Common myeloid progenitor, CD34-positive (primary cell): ENCODE data around the gene KLHL5.

ENCODE experiments used
- CTCF ChIA-PET: fragments of 350-600 bp; sonication (Branson Sonifier 250); formaldehyde crosslinking; loops from one replicate; lab custom pipeline; 2021; ENCODE audit warnings: antibody characterized with exemption; lab: Charles Lee
- POLR2A ChIA-PET: fragments of 350-600 bp; sonication (Branson Sonifier 250); formaldehyde crosslinking; loops from one replicate; lab custom pipeline; 2021; ENCODE audit warnings: antibody characterized with exemption; lab: Charles Lee
- DNase-seq, 3 donors: peaks; one replicate each; pipeline versions ENCODE4 v3.0.0 to v3.0.0-alpha.2; 2013
- H3K27ac ChIP-seq, 2 experiments: 1 replicate in 1 of 2; 2 replicates in 1 of 2; pipeline ENCODE4 v1.7.0; 2013; ENCODE audit warnings: inconsistent platforms in 2 of 2, low read length in 2 of 2, mild to moderate bottlenecking in 2 of 2, low read depth in 1 of 2, moderate library complexity in 1 of 2; ENCODE audit not compliant: severe bottlenecking in 2 of 2, insufficient read depth in 1 of 2, poor library complexity in 1 of 2
- H3K27me3 ChIP-seq, 5 experiments: replicated peaks in 2 of 5; 1 replicate in 3 of 5; 2 replicates in 2 of 5; pipeline versions ENCODE4 v1.6.1 to v1.7.0; 2013; ENCODE audit warnings: low read length in 4 of 5, mild to moderate bottlenecking in 2 of 5, moderate library complexity in 2 of 5, inconsistent platforms in 1 of 5; ENCODE audit not compliant: insufficient read depth in 5 of 5, control insufficient read depth in 4 of 5
- H3K36me3 ChIP-seq, 4 experiments: 1 replicate in 2 of 4; 2 replicates in 2 of 4; pipeline versions ENCODE4 v1.6.1 to v1.7.0; 2013; ENCODE audit warnings: low read length in 3 of 4, control low read depth in 1 of 4, mild to moderate bottlenecking in 1 of 4; ENCODE audit not compliant: control insufficient read depth in 4 of 4, insufficient read depth in 4 of 4
- H3K4me1 ChIP-seq, 4 experiments: 1 replicate in 3 of 4; 2 replicates in 1 of 4; pipeline versions ENCODE4 v1.6.1 to v1.7.1; 2013; ENCODE audit warnings: low read length in 3 of 4, mild to moderate bottlenecking in 3 of 4, control low read depth in 1 of 4, inconsistent platforms in 1 of 4, moderate library complexity in 1 of 4; ENCODE audit not compliant: control insufficient read depth in 4 of 4, insufficient read depth in 4 of 4; ENCODE audit errors: control extremely low read depth in 1 of 4
- H3K4me3 ChIP-seq, 7 experiments: 1 replicate in 4 of 7; 2 replicates in 3 of 7; pipeline versions ENCODE4 v1.5.1 to v1.7.0; 2013; ENCODE audit warnings: mild to moderate bottlenecking in 7 of 7, low read length in 6 of 7, moderate library complexity in 6 of 7, inconsistent platforms in 2 of 7, low read depth in 2 of 7, control low read depth in 1 of 7; ENCODE audit not compliant: insufficient read depth in 4 of 7, control insufficient read depth in 1 of 7; ENCODE audit errors: extremely low read depth in 1 of 7
- H3K9me3 ChIP-seq, 5 experiments: 1 replicate in 4 of 5; 2 replicates in 1 of 5; pipeline versions ENCODE4 v1.6.1 to v1.7.1; 2013; ENCODE audit warnings: low read length in 4 of 5, mild to moderate bottlenecking in 2 of 5, inconsistent platforms in 1 of 5, low read depth in 1 of 5, moderate library complexity in 1 of 5; ENCODE audit not compliant: control insufficient read depth in 4 of 5, insufficient read depth in 2 of 5; ENCODE audit errors: control extremely low read depth in 1 of 5
- WGBS: methylation state at CpG from one replicate; pipeline ENCODE4 v1.1.5; 2013; ENCODE audit not compliant: insufficient coverage; 5-methylcytosine and 5-hydroxymethylcytosine counted together

The KLHL5 gene

DNA sequence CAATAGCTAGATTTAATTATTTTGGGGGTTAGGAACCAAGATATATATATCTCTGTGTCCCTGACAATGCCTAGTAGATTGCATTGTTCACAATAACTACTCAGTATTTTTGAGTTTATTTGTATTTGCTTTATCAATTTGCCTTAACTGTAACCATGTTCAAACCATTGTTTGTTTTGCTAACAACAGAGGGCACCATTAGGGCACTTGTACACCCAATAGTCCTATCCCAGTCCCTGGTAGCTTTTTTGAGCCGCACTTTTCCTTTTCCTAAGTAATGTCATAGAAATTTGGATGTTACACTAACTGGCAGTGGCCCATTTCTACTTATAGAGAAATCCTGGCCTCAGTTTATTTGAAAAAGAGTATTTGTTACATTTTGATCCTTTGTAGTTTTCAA, 575 bp upstream of the KLHL5 start:
- no peaks in the 10 kb centered on the region for H3K4me1 ChIP-seq
- no peak overlapping the region for H3K4me3 ChIP-seq
- no peak overlapping the region for H3K27ac ChIP-seq
- WGBS = no CpG with 5 or more reads among the region's 1 CpG
- ChIA-PET POLR2A (no interaction called here), CTCF (interaction anchor here (1.0 to 2.4 kb wide), 3 partner anchors 10 to 160 kb away, joined by 3 to 9 read pairs (median 4); no protein-coding TSS in a partner anchor)
- peaks cover 0 to 4% (median 0%) of the 10 kb centered on the region in 4 experiments for H3K36me3 ChIP-seq
- H3K27me3 ChIP-seq = no peaks in the 10 kb centered on the region
- H3K9me3 ChIP-seq = no peaks in the 10 kb centered on the region
- no peak for DNase-seq

GRCh38 chr4:39062770-39063097, 702 bp downstream of the KLHL5 start:
- no peak for DNase-seq
- H3K4me1 ChIP-seq = no peaks in the 10 kb centered on the region
- no peak overlapping the region for H3K27ac ChIP-seq
- H3K4me3 ChIP-seq = no peak overlapping the region
- H3K9me3 ChIP-seq = no peaks in the 10 kb centered on the region
- WGBS = 100% methylated on average over 3 of the region's 4 CpGs
- POLR2A ChIA-PET = interaction anchor here (0.7 kb wide), 1 partner anchor 112 kb away, joined by 3 read pairs; no protein-coding TSS in a partner anchor
- peaks cover 0 to 4% (median 0%) of the 10 kb centered on the region in 4 experiments for H3K36me3 ChIP-seq
- no peaks in the 10 kb centered on the region for H3K27me3 ChIP-seq
- CTCF ChIA-PET = no interaction called here

- Histone ChIP-seq H3K36me3 (peaks cover 0 to 4% (median 0%) of the 10 kb centered on the region in 4 experiments), H3K27me3 (no peaks in the 10 kb centered on the region), H3K27ac (no peak overlapping the region), H3K9me3 (no peaks in the 10 kb centered on the region), H3K4me3 (no peak overlapping the region), H3K4me1 (peaks cover 0 to 2% (median 0%) of the 10 kb centered on the region in 4 experiments)
- POLR2A ChIA-PET = interaction anchor here (0.6 to 0.7 kb wide), 3 partner anchors 19 to 112 kb away, joined by 3 read pairs; no protein-coding TSS in a partner anchor
- CTCF ChIA-PET = interaction anchor here (1.0 to 1.4 kb wide), 3 partner anchors 9 to 17 kb away, joined by 3 read pairs; no protein-coding TSS in a partner anchor
- DNase-seq = no peak
Measured at GRCh38 chr4:39063430-39063829, 1.4 kb downstream of the KLHL5 start.

- ChIA-PET CTCF (no interaction called here), POLR2A (no interaction called here)
- no peaks in the 10 kb centered on the region for H3K9me3 ChIP-seq
- DNase-seq = no peak
- no peaks in the 10 kb centered on the region for H3K27me3 ChIP-seq
- no peak overlapping the region for H3K27ac ChIP-seq
- H3K4me3 ChIP-seq = no peak overlapping the region
- H3K36me3 ChIP-seq = peaks cover 0 to 6% (median 0%) of the 10 kb centered on the region in 4 experiments
- peaks cover 0 to 4% (median 0%) of the 10 kb centered on the region in 4 experiments for H3K4me1 ChIP-seq
- no CpG with 5 or more reads among the region's 2 CpGs for WGBS
Measured at GRCh38 chr4:39066371-39066770, 4.3 kb downstream of the KLHL5 start.

DNA sequence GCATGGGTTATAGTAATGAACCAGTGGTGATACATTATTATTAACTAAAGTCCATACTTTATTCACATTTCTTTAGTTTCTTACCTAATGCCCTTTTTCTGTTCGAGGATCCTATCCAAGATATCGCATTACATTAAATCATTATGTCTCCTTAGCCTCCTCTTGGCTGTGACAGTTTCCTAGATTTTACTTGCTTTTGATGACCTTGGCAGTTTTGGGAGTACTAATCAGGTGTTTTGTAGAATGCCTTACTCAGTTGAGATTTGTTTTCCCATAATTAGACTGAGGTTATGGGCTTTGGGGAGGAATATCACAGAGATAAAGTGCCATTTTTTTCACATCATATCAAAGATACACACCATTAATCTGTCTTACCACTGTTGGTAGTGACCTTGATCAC, 5.0 kb downstream of the KLHL5 start:
- WGBS = 100% methylated on average over 2 of the region's 2 CpGs
- POLR2A ChIA-PET = no interaction called here
- Histone ChIP-seq H3K4me3 (no peak overlapping the region), H3K27me3 (no peaks in the 10 kb centered on the region), H3K36me3 (peaks cover 0 to 6% (median 0%) of the 10 kb centered on the region in 4 experiments), H3K27ac (no peak overlapping the region), H3K4me1 (peaks cover 0 to 4% (median 0%) of the 10 kb centered on the region in 4 experiments), H3K9me3 (no peaks in the 10 kb centered on the region)
- no peak for DNase-seq
- CTCF ChIA-PET = interaction anchor here (0.9 kb wide), 1 partner anchor 165 kb away, joined by 3 read pairs; no protein-coding TSS in a partner anchor

- POLR2A ChIA-PET = no interaction called here
Measured at GRCh38 chr4:39067451-39067850, 5.4 kb downstream of the KLHL5 start.

GRCh38 chr4:39068907-39069306, 6.9 kb downstream of the KLHL5 start:
- no peak overlapping the region for H3K4me3 ChIP-seq
- peaks cover 0 to 4% (median 0%) of the 10 kb centered on the region in 4 experiments for H3K4me1 ChIP-seq
- no peaks in the 10 kb centered on the region for H3K9me3 ChIP-seq
- H3K27me3 ChIP-seq = no peaks in the 10 kb centered on the region
- DNase-seq = no peak
- CTCF ChIA-PET = no interaction called here
- peaks cover 0 to 2% (median 0%) of the 10 kb centered on the region in 4 experiments for H3K36me3 ChIP-seq
- no peak overlapping the region for H3K27ac ChIP-seq
- WGBS = 90% methylated on average over 2 of the region's 3 CpGs
- POLR2A ChIA-PET = interaction anchor here (1.1 kb wide), 1 partner anchor 259 kb away, joined by 5 read pairs; no protein-coding TSS in a partner anchor

More at GRCh38 chr4:39067451-39067850, 5.4 kb downstream of the KLHL5 start:
- H3K27ac ChIP-seq = no peak overlapping the region
- 90% methylated on average over 2 of the region's 3 CpGs for WGBS
- H3K9me3 ChIP-seq = no peaks in the 10 kb centered on the region
- no peaks in the 10 kb centered on the region for H3K27me3 ChIP-seq
- CTCF ChIA-PET = interaction anchor here (0.7 to 0.9 kb wide), 2 partner anchors 166 to 1311 kb away, joined by 3 read pairs; no protein-coding TSS in a partner anchor
- no peak overlapping the region for H3K4me3 ChIP-seq
- no peak for DNase-seq
- peaks cover 0 to 4% (median 0%) of the 10 kb centered on the region in 4 experiments for H3K4me1 ChIP-seq
- H3K36me3 ChIP-seq = peaks cover 0 to 6% (median 0%) of the 10 kb centered on the region in 4 experiments
